SU-DHL-6 (cell line): ENCODE data around the gene KRTAP9-2.

Experiments
- CTCF ChIP-seq: fragments of 200-600 bp; sonication (generic); IDR thresholded peaks from one replicate; pipeline ENCODE4 v1.5.1; 2017; ENCODE audit warnings: antibody characterized with exemption, mild to moderate bottlenecking, low read length, moderate library complexity; ENCODE audit not compliant: insufficient read depth, poor library complexity, severe bottlenecking
- EZH2phosphoT487 ChIP-seq: fragments of 200-600 bp; sonication (generic), shearing (Covaris generic); conservative IDR thresholded peaks from 2 replicates; pipeline ENCODE4 v1.6.1; 2018; ENCODE audit warnings: mild to moderate bottlenecking, antibody characterized with exemption, low read length, moderate library complexity, mixed read lengths

GRCh38 chr17:41186872-41187271 is 39.6 kb upstream of the KRTAP9-2 start:
- TF ChIP-seq CTCF (no peak), EZH2phosphoT487 (no peak)
